ENCODE measurements around the gene RSPO4. TPM values are rescaled to one million over a fixed set of nuclear protein-coding genes. Genes with fewer than 3 reads are reported as not detected.

The RSPO4 gene
- total RNA-seq, 1 experiment from 2014 or later: 6.7 TPM

GRCh38 chr20:931401-931800 lies 70.7 kb downstream of the RSPO4 start:
- Histone ChIP-seq H3K56ac (ENCODE audit: insufficient read length, low read depth, low read length) (no peak overlapping the region), H3T11ph (ENCODE audit: low read length) (no peak overlapping the region), H3K79me2 (ENCODE audit: insufficient read depth, low read length) (no peaks in the 10 kb centered on the region), H3K14ac (ENCODE audit: insufficient read depth, low read length) (no peak overlapping the region), H4K20me1 (ENCODE audit: control insufficient read depth, insufficient read depth, insufficient read length) (no peaks in the 10 kb centered on the region), H4K8ac (replicated peaks; ENCODE audit: insufficient read length, low read depth, low read length) (no peak overlapping the region), H2BK120ac (ENCODE audit: low read depth, low read length, poor library complexity, severe bottlenecking) (no peak overlapping the region), H2BK12ac (ENCODE audit: insufficient read length, low read depth, low read length) (no peak overlapping the region), H2BK5ac (ENCODE audit: insufficient read length, low read length) (no peak overlapping the region), H3K18ac (ENCODE audit: insufficient read length, low read depth, low read length) (no peak overlapping the region), H3K4me2 (ENCODE audit: insufficient read depth, insufficient read length, low read length) (no peak overlapping the region), H3K79me1 (ENCODE audit: insufficient read depth, low read depth, low read length, poor library complexity, severe bottlenecking) (no peaks in the 10 kb centered on the region), H2AK5ac (ENCODE audit: insufficient read length, low read length) (no peak overlapping the region), H4K5ac (ENCODE audit: insufficient read length, low read depth, low read length) (no peak overlapping the region), H2BK20ac (ENCODE audit: low read depth, low read length, poor library complexity, severe bottlenecking) (no peak overlapping the region), H2BK15ac (ENCODE audit: low read depth, low read length) (no peak overlapping the region), H2AFZ (ENCODE audit: low read length) (no peak overlapping the region), H3K9me3 (ENCODE audit: control insufficient read depth, low read depth, low read length) (peaks cover 18% of the 10 kb centered on the region), H3K23me2 (ENCODE audit: insufficient read length, low read depth, low read length, poor library complexity, severe bottlenecking) (no peaks in the 10 kb centered on the region), H3K27ac (ENCODE audit: insufficient read length, low read depth, low read length) (no peak overlapping the region), H3K23ac (ENCODE audit: insufficient read length, low read depth, low read length) (no peak overlapping the region), H3K4ac (ENCODE audit: low read depth, low read length) (no peak overlapping the region), H3K4me1 (ENCODE audit: insufficient read depth, low read length) (no peaks in the 10 kb centered on the region), H4K91ac (ENCODE audit: insufficient read length, low read depth, low read length) (no peak overlapping the region), H3K9ac (ENCODE audit: extremely low read depth, insufficient read length, low read length) (no peak overlapping the region), H3K27me3 (ENCODE audit: insufficient read depth, low read length) (no peaks in the 10 kb centered on the region)
- Mint-ChIP-seq H3K4me1 (peaks cover 5% of the 10 kb centered on the region in 2 experiments; a peak in 3 of 4 replicates), H3K27me3 (ENCODE audit: low read depth) (peaks cover 6% of the 10 kb centered on the region; the same call in 1 of the 2 replicates), H3K27ac (no peak overlapping the region), H3K9me3 (peaks cover 33 to 37% of the 10 kb centered on the region in 2 experiments), H3K36me3 (ENCODE audit: insufficient read depth in 1 of 3, low read depth in 3 of 3) (peaks cover 3 to 23% (median 16%) of the 10 kb centered on the region in 3 experiments; a peak in 5 of 7 replicates), H3K4me3 (no peak overlapping the region)
- TF ChIP-seq CTCF (conservative IDR thresholded peaks at IDR 0.05): no peak
- DNase-seq: no peak
- WGBS (ENCODE audit: extremely low coverage, insufficient read length, low lambda C conversion rate): no CpG with 5 or more reads among the region's 1 CpG

Measured in H9 (cell line).